Islet of Langerhans (tissue), 1 donor: ENCODE results near the gene LZTS2.
"Not testable (repeated sequence)": the region's sequence is repeated elsewhere in the genome, so short reads cannot be mapped to it uniquely, and the experiment has no call there.

Source experiments
- FAIRE-seq: peaks from one replicate; lab custom pipeline; 2011; peaks lifted over from hg19 to GRCh38; lab: Jason Lieb, UNC

LZTS2 gene

DNA sequence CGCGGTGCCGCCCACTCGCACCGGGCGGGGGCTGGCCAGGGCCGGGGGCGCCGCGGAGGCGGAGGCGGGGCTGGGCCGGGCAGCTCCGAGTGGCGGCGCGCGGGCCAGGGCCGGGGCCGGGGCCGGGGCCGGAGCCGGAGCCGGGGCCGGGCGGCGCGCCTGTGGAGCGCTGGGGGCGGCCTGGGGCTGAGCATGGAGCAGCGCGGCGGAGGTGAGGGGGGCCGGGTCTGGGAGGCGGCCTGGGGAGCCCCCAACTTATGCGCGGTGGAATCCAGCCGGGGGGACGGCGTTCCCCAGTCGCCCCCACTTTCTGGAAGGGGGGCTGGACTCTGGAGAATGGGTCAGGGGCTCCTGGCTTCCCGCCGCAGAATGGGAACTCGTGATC lies at the start of gene LZTS2:
LZTS2 (plus strand) TSS at position 67 of the 385 bp plus-strand sequence. CDS start 2,731 bp downstream, outside the sequence.
- FAIRE-seq = no peak

GRCh38 chr10:100960251-100960650 lies 39.4 kb upstream of the LZTS2 start:
- no peak for FAIRE-seq

DNA sequence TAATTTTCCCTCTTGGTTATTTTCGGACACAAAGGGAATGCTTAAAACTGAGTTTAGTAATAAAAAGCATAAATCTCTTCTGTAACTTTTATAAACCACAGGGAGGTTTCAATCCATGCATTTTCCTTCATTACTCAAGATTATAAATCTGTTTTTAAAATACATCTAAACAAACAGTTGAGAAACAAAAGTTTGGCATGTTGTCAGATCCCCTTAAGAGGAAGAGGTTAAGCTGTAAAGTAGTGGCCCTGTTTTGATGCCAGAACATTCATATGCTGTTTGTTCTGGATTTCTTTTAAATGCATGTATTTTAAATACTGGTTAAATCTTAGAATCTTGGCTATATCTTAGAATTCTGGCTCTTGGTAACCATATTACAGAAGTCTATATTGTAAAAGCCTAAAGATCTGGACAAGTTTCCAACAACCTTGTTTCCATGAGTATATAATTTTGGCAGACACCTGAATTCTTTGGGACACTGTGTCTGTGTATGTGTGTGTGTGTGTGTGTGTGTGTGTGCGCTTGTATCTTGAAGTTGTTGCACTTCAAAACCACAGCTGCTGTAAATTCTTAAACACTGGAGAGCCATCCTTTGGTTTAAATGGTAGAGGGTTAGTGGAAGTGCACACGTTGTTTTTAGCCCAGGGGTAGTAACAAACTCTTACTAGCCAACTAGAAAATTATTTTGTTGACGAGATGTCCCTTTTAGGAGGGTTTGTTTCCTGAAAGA lies 37.1 kb upstream of the LZTS2 start:
- no peak for FAIRE-seq

GRCh38 chr10:100963826-100964225 lies 35.8 kb upstream of the LZTS2 start:
- FAIRE-seq = peak; percentile 30

DNA sequence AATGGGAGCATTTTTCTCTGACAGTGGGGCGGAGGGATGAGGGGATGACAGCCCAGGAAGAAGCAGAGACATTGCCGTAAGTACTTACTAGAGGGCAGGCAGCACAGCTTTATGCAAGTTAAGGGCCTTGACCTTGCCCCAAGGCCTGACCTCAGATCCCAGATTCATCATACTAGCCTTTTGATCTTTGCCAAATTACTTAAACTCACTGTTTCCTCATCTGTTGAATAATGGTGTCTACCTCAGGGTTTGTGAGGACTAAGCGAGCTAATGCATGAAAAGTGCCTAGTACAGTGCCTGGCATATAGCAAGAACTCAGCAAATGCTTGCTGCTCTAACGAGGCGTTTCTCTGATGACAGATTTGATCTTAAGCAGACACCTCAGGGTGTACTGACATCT lies 33.8 kb upstream of the LZTS2 start:
- no peak for FAIRE-seq

- no peak for FAIRE-seq
Observed at GRCh38 chr10:100966887-100967286, 32.7 kb upstream of the LZTS2 start.

- FAIRE-seq = no peak
Observed at GRCh38 chr10:100967332-100967731, 32.3 kb upstream of the LZTS2 start.

GRCh38 chr10:100968062-100968736 lies 31.4 kb upstream of the LZTS2 start:
- no peak for FAIRE-seq

DNA sequence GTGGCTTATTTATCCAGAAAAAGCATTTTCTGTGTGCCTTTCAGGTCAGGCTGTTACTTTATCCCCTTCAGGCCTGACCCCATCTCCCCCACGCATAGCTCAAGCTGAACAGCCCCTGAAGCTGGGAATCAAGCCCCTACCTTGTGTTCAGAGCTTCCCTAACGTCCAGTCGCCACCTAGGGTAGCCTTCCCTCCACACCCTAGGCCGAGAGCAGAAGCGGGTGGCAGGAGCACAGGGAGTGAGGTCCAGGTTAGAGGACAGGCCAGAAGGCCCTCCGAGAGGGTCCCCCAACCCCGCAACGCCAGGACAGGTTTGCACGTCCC lies 30.8 kb upstream of the LZTS2 start:
- no peak for FAIRE-seq

DNA sequence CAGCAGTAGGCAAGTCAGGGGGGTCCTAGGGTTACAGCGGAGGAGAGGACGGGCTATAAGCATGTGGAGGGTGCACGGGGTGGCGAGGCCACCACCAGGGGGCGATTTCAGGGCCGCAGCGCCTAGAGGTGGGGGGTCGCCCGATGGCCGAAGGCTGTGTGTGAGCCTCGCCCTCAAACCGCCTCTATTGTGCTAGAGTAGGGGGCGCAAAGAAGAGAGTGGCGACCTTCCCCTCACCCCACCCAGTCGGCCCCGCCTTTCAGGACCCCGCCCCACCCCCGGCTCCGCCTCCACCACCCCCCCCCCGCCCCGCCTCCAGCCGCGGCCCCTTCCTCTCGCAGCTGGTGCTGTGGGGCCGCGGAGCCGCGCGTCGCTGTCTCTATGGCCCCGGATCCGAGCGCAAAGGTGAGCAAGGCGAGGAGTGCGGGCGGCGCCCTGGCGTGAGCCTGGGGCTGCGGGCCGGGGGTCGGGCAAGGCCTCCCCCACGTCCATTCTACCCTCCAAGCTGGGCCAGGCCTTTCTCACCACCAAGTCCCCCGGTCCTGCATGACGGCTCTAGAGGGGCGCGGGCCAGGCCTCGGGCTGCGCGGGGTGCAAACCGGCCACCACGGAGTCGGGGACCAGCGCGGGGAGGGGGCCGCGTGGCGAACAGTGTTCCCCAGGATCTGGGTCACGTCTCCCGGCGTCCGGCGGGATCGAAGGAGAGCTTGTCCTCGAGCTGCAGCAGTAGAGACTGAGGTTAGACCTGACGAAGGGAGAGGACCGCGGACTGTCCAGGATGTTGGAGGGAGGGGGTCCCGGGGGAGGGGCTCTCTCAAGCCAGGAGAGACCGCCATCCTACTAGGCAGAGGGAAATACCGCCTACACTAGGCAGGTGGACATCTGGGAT lies 30.2 kb upstream of the LZTS2 start, which contains the start of gene SEMA4G:
SEMA4G (plus strand) TSS at position 318 of the 889 bp plus-strand sequence. CDS start 3,409 bp downstream, outside the sequence.
- no peak for FAIRE-seq

GRCh38 chr10:100970076-100970913 lies 29.3 kb upstream of the LZTS2 start:
- no peak for FAIRE-seq

DNA sequence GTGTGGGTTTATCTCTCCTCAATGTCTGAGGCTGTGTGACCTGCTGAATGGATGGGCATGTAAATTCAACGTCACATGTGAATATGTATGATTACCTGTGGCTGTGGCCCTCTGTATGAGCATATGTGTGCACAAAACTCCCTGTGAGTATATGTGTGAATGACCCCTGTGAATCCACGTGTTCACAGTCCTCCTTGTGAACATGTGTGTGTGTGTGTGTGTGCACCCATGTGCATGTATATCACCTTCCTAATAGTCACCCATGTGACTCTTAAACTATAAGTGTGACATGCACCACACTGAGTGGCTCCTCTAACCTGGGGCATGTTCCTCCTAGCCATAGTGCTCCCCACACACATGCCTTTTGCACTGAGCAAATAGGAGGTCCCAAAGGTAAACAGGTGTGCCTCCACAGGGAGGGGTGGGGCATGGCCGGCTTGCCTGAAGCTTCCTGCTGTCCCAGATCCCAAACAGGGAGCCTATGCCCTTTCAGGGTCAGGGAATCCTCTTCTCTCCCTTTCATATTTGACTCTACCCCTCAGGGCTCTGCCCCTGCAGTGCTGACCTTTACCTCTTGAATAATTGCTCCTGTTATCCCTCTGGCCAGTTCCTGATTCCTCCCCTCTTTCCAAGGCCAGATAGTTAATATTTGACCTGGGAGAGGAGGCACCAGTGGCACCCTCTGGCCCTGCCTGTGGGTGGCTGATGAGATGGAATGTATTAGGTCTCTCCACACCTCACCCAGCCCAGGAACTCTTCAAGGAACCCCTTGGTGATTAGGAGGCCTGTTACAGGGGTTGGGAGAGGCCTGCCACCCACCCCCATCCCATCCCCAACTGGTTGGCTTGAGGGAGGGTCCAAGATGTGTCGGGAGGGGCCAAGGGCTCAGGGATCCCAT lies 28.4 kb upstream of the LZTS2 start:
- FAIRE-seq = no peak

GRCh38 chr10:100972115-100972903 lies 27.3 kb upstream of the LZTS2 start:
- no peak for FAIRE-seq

- no peak for FAIRE-seq
Observed at GRCh38 chr10:100972904-100973535, 26.6 kb upstream of the LZTS2 start.

DNA sequence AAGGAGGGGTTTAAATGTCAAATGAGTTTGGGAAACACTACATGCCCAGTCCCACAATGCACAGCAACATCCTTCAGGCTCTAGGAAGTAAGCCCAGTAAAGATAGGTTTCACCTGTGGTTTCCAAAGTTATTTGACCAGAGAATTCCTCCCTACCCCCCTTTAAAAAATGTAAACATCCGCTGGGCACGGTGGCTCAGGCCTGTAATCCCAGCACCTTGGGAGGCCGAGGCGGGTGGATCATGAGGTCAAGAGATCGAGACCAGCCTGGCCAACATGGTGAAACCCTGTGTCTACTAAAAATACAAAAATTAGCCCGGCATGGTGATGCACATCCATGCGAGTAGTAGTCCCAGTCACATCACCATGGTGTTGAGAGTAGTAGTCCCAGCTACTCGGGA lies 24.2 kb upstream of the LZTS2 start:
- FAIRE-seq = not testable (repeated sequence)

DNA sequence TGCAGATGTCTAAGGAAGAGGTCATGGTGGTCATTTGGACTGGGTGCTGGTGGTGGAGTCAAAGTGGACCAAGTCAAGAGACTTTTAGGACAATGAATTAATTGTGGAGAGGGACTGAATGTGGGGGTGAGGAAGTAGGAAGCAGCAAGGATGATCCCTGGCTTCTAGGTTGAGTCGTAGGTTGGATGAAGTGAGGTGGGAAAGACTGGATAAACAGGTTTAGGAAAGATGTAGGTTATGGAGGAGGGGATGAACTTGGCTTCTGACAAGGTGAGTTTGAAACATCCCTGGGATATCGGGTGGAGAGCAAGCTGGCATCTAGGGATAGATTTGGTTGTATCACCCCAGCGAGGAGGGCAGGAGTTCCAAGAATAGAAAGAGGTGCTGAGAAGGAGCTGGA lies 22.7 kb upstream of the LZTS2 start:
- FAIRE-seq = no peak

DNA sequence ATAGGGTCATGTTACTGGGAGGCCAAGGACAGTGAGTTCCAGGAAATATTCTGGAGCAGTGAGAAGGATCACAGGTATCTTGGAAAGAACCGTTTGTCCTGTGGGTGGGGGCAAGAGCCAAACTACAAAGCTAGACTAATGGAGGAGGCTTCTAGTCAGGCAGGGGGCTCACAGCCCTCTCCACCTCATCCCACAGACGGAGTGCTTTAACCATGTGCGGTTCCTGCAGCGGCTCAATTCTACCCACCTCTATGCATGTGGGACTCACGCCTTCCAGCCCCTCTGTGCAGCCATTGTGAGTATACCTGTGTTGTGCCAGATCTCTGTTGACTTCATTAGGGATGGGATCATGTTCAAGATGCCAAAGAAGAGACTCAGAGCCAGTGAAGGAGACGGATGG lies 22.2 kb upstream of the LZTS2 start:
- FAIRE-seq = no peak

- FAIRE-seq = no peak
Observed at GRCh38 chr10:100978121-100978900, 21.3 kb upstream of the LZTS2 start.

DNA sequence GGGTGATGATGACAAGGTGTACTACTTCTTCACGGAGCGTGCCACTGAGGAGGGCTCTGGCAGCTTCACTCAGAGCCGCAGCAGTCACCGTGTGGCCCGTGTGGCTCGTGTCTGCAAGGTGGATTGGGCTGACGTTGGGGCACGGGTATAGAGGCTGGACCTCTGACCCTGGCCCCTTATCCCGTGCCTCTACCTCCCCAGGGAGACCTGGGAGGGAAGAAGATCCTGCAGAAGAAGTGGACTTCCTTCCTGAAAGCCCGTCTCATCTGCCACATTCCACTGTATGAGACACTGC lies 20.8 kb upstream of the LZTS2 start:
- no peak for FAIRE-seq
